GM12878 (cell line): ENCODE results near the gene ING5. TPM values are rescaled to one million over a fixed set of nuclear protein-coding genes. Genes with fewer than 3 reads are reported as not detected.

Source experiments
- BCL11A ChIP-seq: IDR thresholded peaks from 2 replicates; pipeline ENCODE4 v1.6.1; 2011; ENCODE audit warnings: low read depth, low read length
- BMI1 ChIP-seq: fragments of 450-650 bp; IDR thresholded peaks from 2 replicates; pipeline ENCODE4 v1.6.1; 2016; ENCODE audit warnings: mild to moderate bottlenecking, moderate library complexity, borderline replicate concordance
- CHD2 ChIP-seq: IDR thresholded peaks from 2 replicates; pipeline ENCODE4 v1.6.1; 2011; ENCODE audit warnings: low read depth, low read length, improper control_type of control experiment, borderline replicate concordance
- ETV6 ChIP-seq, 2 experiments: fragments of 450-650 bp in 1 of 2; IDR thresholded peaks in 1 of 2; conservative IDR thresholded peaks in 1 of 2; 2 replicates each; pipeline ENCODE4 v1.6.1; 2014; ENCODE audit warnings: antibody characterized with exemption in 1 of 2, borderline replicate concordance in 1 of 2, low read depth in 1 of 2, mild to moderate bottlenecking in 1 of 2, moderate library complexity in 1 of 2
- EZH2 ChIP-seq: IDR thresholded peaks from 2 replicates; pipeline ENCODE4 v1.6.1; 2012; ENCODE audit warnings: low read depth, mild to moderate bottlenecking, control low read depth, inconsistent platforms, low read length, borderline replicate concordance; ENCODE audit not compliant: control insufficient read depth
- HDAC6 ChIP-seq: fragments of 200-600 bp; sonication (generic); IDR thresholded peaks from one replicate; pipeline ENCODE4 v1.8.0; 2017; ENCODE audit warnings: antibody characterized with exemption; ENCODE audit not compliant: unreplicated experiment
- KDM1A ChIP-seq: fragments of 200-600 bp; sonication (generic); IDR thresholded peaks from 2 replicates; pipeline ENCODE4 v1.6.1; 2016; ENCODE audit warnings: borderline replicate concordance
- NBN ChIP-seq: fragments of 450-650 bp; IDR thresholded peaks from 2 replicates; pipeline ENCODE4 v1.6.1; 2016
- PKNOX1 ChIP-seq: fragments of 450-650 bp; IDR thresholded peaks from 2 replicates; pipeline ENCODE4 v1.6.1; 2016; ENCODE audit warnings: mild to moderate bottlenecking
- RELB ChIP-seq: fragments of 450-650 bp; IDR thresholded peaks from 2 replicates; pipeline ENCODE4 v1.6.1; 2017; ENCODE audit warnings: low read depth, mild to moderate bottlenecking, moderate library complexity
- REST ChIP-seq: IDR thresholded peaks from 2 replicates; pipeline ENCODE4 v1.6.1; 2012; ENCODE audit warnings: mild to moderate bottlenecking, low read depth, low read length
- SIN3A ChIP-seq: IDR thresholded peaks from 2 replicates; pipeline ENCODE4 v1.6.1; 2012; ENCODE audit warnings: low read depth, low read length, improper control_type of control experiment
- SMC3 ChIP-seq: IDR thresholded peaks from 2 replicates; pipeline ENCODE4 v1.6.1; 2011; ENCODE audit warnings: low read length, improper control_type of control experiment, borderline replicate concordance
- WRNIP1 ChIP-seq: IDR thresholded peaks from 2 replicates; pipeline ENCODE4 v1.6.1; 2011; ENCODE audit warnings: low read depth, low read length, improper control_type of control experiment, borderline replicate concordance
- polyA plus RNA-seq, 11 experiments: library from polyadenylated mRNA; depleted of rRNA in 4 of 11; unstranded in 6 of 11; stranded (reverse) in 5 of 11; fragments of >200 nt; fragmentation: Nextera tagmentation in 4 of 11; fragmentation: Illumina TruSeq in 1 of 11; extraction: Ambion mirVana in 4 of 11; extraction: Trizol in 1 of 11; gene quantifications; 1 replicate in 1 of 11; 2 replicates in 10 of 11; pipeline versions ENCODE4 v1.2.1 to v1.2.3, GENCODE V29; 2011 to 2016; ENCODE audit warnings: inconsistent platforms in 2 of 11, missing spikeins in 2 of 11, low read depth in 1 of 11
- total RNA-seq, 4 experiments: library from RNA; depleted of rRNA in 3 of 4; stranded (reverse); fragments of >200 nt in 3 of 4; fragmentation: Illumina TruSeq in 1 of 4; extraction: Trizol in 1 of 4; gene quantifications; 2 replicates each; pipeline versions ENCODE4 v1.2.1 to v1.2.3, GENCODE V29; 2013 to 2021

The ING5 gene
- total and polyA plus RNA-seq, 10 of the 15 experiments (the other 5 are each of a cell fraction or from before 2014, with no cell fraction given): 10.0 to 46.1 (median 27.2) TPM

GRCh38 chr2:241729868-241730267, 28.0 kb downstream of the ING5 start (continued):
- TF ChIP-seq RELB: no peak
- TF ChIP-seq NBN: no peak
- TF ChIP-seq CHD2: peak; percentile 66; the same call in 1 of the 2 replicates
- no peak for TF ChIP-seq HDAC6
- no peak for TF ChIP-seq EZH2
- no peak for TF ChIP-seq REST
- TF ChIP-seq PKNOX1: peak; percentile 31; the same call in 1 of the 2 replicates
- TF ChIP-seq WRNIP1: no peak
- TF ChIP-seq SIN3A: no peak
- no peak for TF ChIP-seq BCL11A
- TF ChIP-seq ETV6 (conservative IDR thresholded peaks at IDR 0.05 in 1 of 2, IDR thresholded peaks at IDR 0.05 in 1 of 2; ENCODE audit: borderline replicate concordance in 1 of 2, low read depth in 1 of 2): no peak
- TF ChIP-seq KDM1A: no peak
- no peak for TF ChIP-seq BMI1
- no peak for TF ChIP-seq SMC3
- TF ChIP-seq, all 136 proteins: peak for 4
